Measurements from ENCODE around the gene TNFAIP6.

- no peak for TF ChIP-seq POLR2AphosphoS5 (IDR thresholded peaks at IDR 0.05; ENCODE audit: low read depth, low read length)
- TF ChIP-seq CHD1 (IDR thresholded peaks at IDR 0.05; ENCODE audit: low read depth, low read length): no peak
These were observed 30.6 kb downstream of the TNFAIP6 start for GRCh38 chr2:151388011-151388410.

Measured in H1 (cell line).